ENCODE measurements around the gene PARD3B. TPM values are rescaled to one million over a fixed set of nuclear protein-coding genes. Genes with fewer than 3 reads are reported as not detected.

PARD3B gene
- total RNA-seq, 1 donor from 2014 or later: 12.3 TPM

GRCh38 chr2:205128726-205129125 lies 583.5 kb downstream of the PARD3B start:
- H3K27ac ChIP-seq: no peak overlapping the region
- TF ChIP-seq CTCF (IDR thresholded peaks at IDR 0.05): no peak
- H3K27me3 ChIP-seq: no peaks in the 10 kb centered on the region
- no peaks in the 10 kb centered on the region for H3K36me3 ChIP-seq
- no peak overlapping the region for H3K4me3 ChIP-seq
- intact Hi-C loops (cut with DNase I): no loop called here
- DNase-seq (ENCODE audit: extremely low spot score in 2 of 2): no peak
- no peaks in the 10 kb centered on the region for H3K4me1 ChIP-seq
- H3K9me3 ChIP-seq: no peaks in the 10 kb centered on the region

- no peak for DNase-seq (ENCODE audit: extremely low spot score in 2 of 2)
- Histone ChIP-seq H3K27me3 (no peaks in the 10 kb centered on the region), H3K36me3 (no peaks in the 10 kb centered on the region), H3K9me3 (no peaks in the 10 kb centered on the region), H3K4me1 (no peaks in the 10 kb centered on the region), H3K27ac (no peak overlapping the region), H3K4me3 (no peak overlapping the region)
- TF ChIP-seq CTCF (IDR thresholded peaks at IDR 0.05) (no peak), POLR2AphosphoS5 (IDR thresholded peaks at IDR 0.05; ENCODE audit: insufficient read depth in 1 of 2, low read depth in 1 of 2) (no peak), POLR2A (IDR thresholded peaks at IDR 0.05) (no peak)
- intact Hi-C loops (cut with DNase I): no loop called here
Measured at GRCh38 chr2:205129531-205129930, 584.3 kb downstream of the PARD3B start.

GRCh38 chr2:205130111-205130829 lies 585.0 kb downstream of the PARD3B start:
- H3K4me1 ChIP-seq: no peaks in the 10 kb centered on the region
- H3K27ac ChIP-seq: no peak overlapping the region
- intact Hi-C loops (cut with DNase I): no loop called here
- H3K4me3 ChIP-seq: no peak overlapping the region
- no peak for TF ChIP-seq POLR2AphosphoS5 (IDR thresholded peaks at IDR 0.05; ENCODE audit: insufficient read depth in 1 of 2, low read depth in 1 of 2)
- TF ChIP-seq CTCF (IDR thresholded peaks at IDR 0.05): no peak
- no peak for TF ChIP-seq POLR2A (IDR thresholded peaks at IDR 0.05)
- no peak for DNase-seq (ENCODE audit: extremely low spot score in 2 of 2)
- H3K9me3 ChIP-seq: no peaks in the 10 kb centered on the region
- no peaks in the 10 kb centered on the region for H3K27me3 ChIP-seq
- H3K36me3 ChIP-seq: no peaks in the 10 kb centered on the region

GRCh38 chr2:205133544-205133943 lies 588.3 kb downstream of the PARD3B start:
- no peaks in the 10 kb centered on the region for H3K4me1 ChIP-seq
- no peaks in the 10 kb centered on the region for H3K9me3 ChIP-seq
- no peaks in the 10 kb centered on the region for H3K36me3 ChIP-seq
- H3K4me3 ChIP-seq: no peak overlapping the region
- no peaks in the 10 kb centered on the region for H3K27me3 ChIP-seq
- TF ChIP-seq CTCF (IDR thresholded peaks at IDR 0.05): no peak
- TF ChIP-seq POLR2A (IDR thresholded peaks at IDR 0.05): no peak
- no peak for TF ChIP-seq POLR2AphosphoS5 (IDR thresholded peaks at IDR 0.05; ENCODE audit: insufficient read depth in 1 of 2, low read depth in 1 of 2)
- H3K27ac ChIP-seq: no peak overlapping the region
- DNase-seq (ENCODE audit: extremely low spot score in 2 of 2): no peak
- intact Hi-C loops (cut with DNase I): no loop called here

GRCh38 chr2:205138735-205139134 lies 593.5 kb downstream of the PARD3B start:
- TF ChIP-seq CTCF (IDR thresholded peaks at IDR 0.05) (no peak), POLR2AphosphoS5 (IDR thresholded peaks at IDR 0.05; ENCODE audit: insufficient read depth in 1 of 2, low read depth in 1 of 2) (no peak), POLR2A (IDR thresholded peaks at IDR 0.05) (no peak)
- no peak overlapping the region for H3K4me3 ChIP-seq
- no peak overlapping the region for H3K27ac ChIP-seq
- no peak for DNase-seq (ENCODE audit: extremely low spot score in 2 of 2)
- intact Hi-C loops (cut with DNase I): no loop called here
- H3K36me3 ChIP-seq: no peaks in the 10 kb centered on the region
- no peaks in the 10 kb centered on the region for H3K27me3 ChIP-seq
- no peaks in the 10 kb centered on the region for H3K4me1 ChIP-seq
- H3K9me3 ChIP-seq: no peaks in the 10 kb centered on the region
